Progenitor cell of endocrine pancreas (in vitro differentiated cells): ENCODE data around the gene SPRR2F. TPM values are rescaled to one million over a fixed set of nuclear protein-coding genes. Genes with fewer than 3 reads are reported as not detected.
"Not testable (repeated sequence)": the region's sequence is repeated elsewhere in the genome, so short reads cannot be mapped to it uniquely, and the experiment has no call there.

Experiments used
- DNase-seq: peaks from one replicate; pipeline ENCODE4 v3.0.0; 2021; ENCODE audit warnings: low spot score; ENCODE audit not compliant: unreplicated experiment
- H3K27ac Mint-ChIP-seq: 2 replicates; pipeline ENCODE4 v1.8.0; 2021; ENCODE audit warnings: mild to moderate bottlenecking, moderate library complexity, mixed read lengths
- H3K27me3 Mint-ChIP-seq: 2 replicates; pipeline ENCODE4 v1.8.0; 2021; ENCODE audit warnings: mixed read lengths
- H3K36me3 Mint-ChIP-seq: 2 replicates; pipeline ENCODE4 v1.8.0; 2022; ENCODE audit warnings: mixed read lengths; ENCODE audit not compliant: insufficient read depth
- H3K4me1 Mint-ChIP-seq: 2 replicates; pipeline ENCODE4 v1.8.0; 2021; ENCODE audit warnings: low read depth, mixed read lengths
- H3K4me3 Mint-ChIP-seq: 2 replicates; pipeline ENCODE4 v1.8.0; 2021; ENCODE audit warnings: low read depth, mild to moderate bottlenecking, moderate library complexity, mixed read lengths
- H3K9me3 Mint-ChIP-seq: 2 replicates; pipeline ENCODE4 v1.8.0; 2021; ENCODE audit warnings: low read depth, mixed read lengths
- CTCF ChIP-seq: fragments of 200-600 bp; sonication (generic); IDR thresholded peaks from one replicate; pipeline ENCODE4 v1.5.0; 2021; ENCODE audit warnings: antibody characterized with exemption, mild to moderate bottlenecking; ENCODE audit not compliant: unreplicated experiment
- total RNA-seq: library from RNA; stranded (reverse); gene quantifications from 2 replicates; pipeline ENCODE4 v1.2.1, GENCODE V29; 2021

The SPRR2F gene
- total RNA-seq, 1 donor from 2014 or later: 1.7 TPM

- peaks cover 30% of the 10 kb centered on the region for H3K4me1 Mint-ChIP-seq
- DNase-seq: no peak
- H3K36me3 Mint-ChIP-seq: peaks cover 1% of the 10 kb centered on the region
- no peak overlapping the region for H3K4me3 Mint-ChIP-seq
- peak overlapping the region; percentile 96 for H3K27ac Mint-ChIP-seq
- H3K27me3 Mint-ChIP-seq: no peaks in the 10 kb centered on the region
- H3K9me3 Mint-ChIP-seq: peaks cover 15% of the 10 kb centered on the region
- no peak for TF ChIP-seq CTCF
Observed at GRCh38 chr1:153122831-153123421, 9.6 kb upstream of the SPRR2F start.

- TF ChIP-seq CTCF: no peak
- H3K27ac Mint-ChIP-seq: no peak overlapping the region
- H3K4me3 Mint-ChIP-seq: no peak overlapping the region
- peaks cover 1% of the 10 kb centered on the region for H3K36me3 Mint-ChIP-seq
- DNase-seq: no peak
- no peaks in the 10 kb centered on the region for H3K27me3 Mint-ChIP-seq
- peaks cover 30% of the 10 kb centered on the region for H3K4me1 Mint-ChIP-seq
- H3K9me3 Mint-ChIP-seq: peaks cover 15% of the 10 kb centered on the region
Observed at GRCh38 chr1:153120945-153121344, 7.6 kb upstream of the SPRR2F start.

GRCh38 chr1:153119491-153119971 is 6.2 kb upstream of the SPRR2F start:
- Mint-ChIP-seq H3K27me3 (no peaks in the 10 kb centered on the region), H3K4me1 (peaks cover 30% of the 10 kb centered on the region), H3K4me3 (no peak overlapping the region), H3K9me3 (peaks cover 5% of the 10 kb centered on the region), H3K36me3 (peaks cover 1% of the 10 kb centered on the region), H3K27ac (peak overlapping the region; percentile 13)
- no peak for DNase-seq
- TF ChIP-seq CTCF: no peak

GRCh38 chr1:153115264-153115663 is 1.9 kb upstream of the SPRR2F start:
- not testable (repeated sequence) for H3K27me3 Mint-ChIP-seq, H3K4me3 Mint-ChIP-seq, H3K4me1 Mint-ChIP-seq, H3K36me3 Mint-ChIP-seq, H3K27ac Mint-ChIP-seq, H3K9me3 Mint-ChIP-seq, DNase-seq

- H3K4me1 Mint-ChIP-seq, H3K27me3 Mint-ChIP-seq, DNase-seq, H3K36me3 Mint-ChIP-seq, H3K4me3 Mint-ChIP-seq, H3K9me3 Mint-ChIP-seq, H3K27ac Mint-ChIP-seq: not testable (repeated sequence)
Observed at GRCh38 chr1:153112454-153112853, 862 bp downstream of the SPRR2F start.

GRCh38 chr1:153100245-153100644 is 13.1 kb downstream of the SPRR2F start:
- no peaks in the 10 kb centered on the region for H3K27me3 Mint-ChIP-seq
- no peak for DNase-seq
- no peak for TF ChIP-seq CTCF
- no peak overlapping the region for H3K4me3 Mint-ChIP-seq
- no peak overlapping the region for H3K27ac Mint-ChIP-seq
- H3K9me3 Mint-ChIP-seq: peaks cover 6% of the 10 kb centered on the region
- H3K4me1 Mint-ChIP-seq: no peaks in the 10 kb centered on the region
- H3K36me3 Mint-ChIP-seq: no peaks in the 10 kb centered on the region
